ENCODE results near the gene TOPBP1.

The TOPBP1 gene

GRCh38 chr3:133633439-133633838 is 28.3 kb downstream of the TOPBP1 start:
- no peaks in the 10 kb centered on the region for H3K27me3 ChIP-seq (ENCODE audit: insufficient read depth, low read depth)
- no peak overlapping the region for H3K9ac ChIP-seq
- no peak for TF ChIP-seq CTCF (conservative IDR thresholded peaks at IDR 0.05; ENCODE audit: low read depth, low read length)
- no peaks in the 10 kb centered on the region for H4K20me1 ChIP-seq (ENCODE audit: insufficient read depth)
- no peak overlapping the region for H3K4me2 ChIP-seq
- peaks cover 7% of the 10 kb centered on the region for H3K4me1 ChIP-seq (ENCODE audit: low read depth, poor library complexity, severe bottlenecking)
- no peak overlapping the region for H3K27ac ChIP-seq
- H2AFZ ChIP-seq (ENCODE audit: low read depth), result no peak overlapping the region
- H3K36me3 ChIP-seq (ENCODE audit: insufficient read depth), result peaks cover 34% of the 10 kb centered on the region; the same call in 1 of the 2 replicates
- H3K4me3 ChIP-seq (IDR thresholded peaks at IDR 0.05; ENCODE audit: insufficient read depth, low read depth, low read length), result no peak overlapping the region
- peaks cover 4% of the 10 kb centered on the region; the same call in 1 of the 2 replicates for H3K79me2 ChIP-seq (ENCODE audit: insufficient read depth, low read depth)

GRCh38 chr3:133629146-133629545 is 32.6 kb downstream of the TOPBP1 start:
- H3K79me2 ChIP-seq (ENCODE audit: insufficient read depth, low read depth), result no peaks in the 10 kb centered on the region
- no peak for TF ChIP-seq CTCF (conservative IDR thresholded peaks at IDR 0.05; ENCODE audit: low read depth, low read length)
- peaks cover under 1% of the 10 kb centered on the region for H3K4me1 ChIP-seq (ENCODE audit: low read depth, poor library complexity, severe bottlenecking)
- H3K36me3 ChIP-seq (ENCODE audit: insufficient read depth), result peaks cover 22% of the 10 kb centered on the region; the same call in 1 of the 2 replicates
- peak overlapping the region; percentile 7; the same call in 1 of the 2 replicates for H3K27ac ChIP-seq
- H3K4me3 ChIP-seq (IDR thresholded peaks at IDR 0.05; ENCODE audit: insufficient read depth, low read depth, low read length), result no peak overlapping the region
- H3K4me2 ChIP-seq, result no peak overlapping the region
- H4K20me1 ChIP-seq (ENCODE audit: insufficient read depth), result no peaks in the 10 kb centered on the region
- H3K27me3 ChIP-seq (ENCODE audit: insufficient read depth, low read depth), result no peaks in the 10 kb centered on the region
- H3K9ac ChIP-seq, result no peak overlapping the region
- H2AFZ ChIP-seq (ENCODE audit: low read depth), result no peak overlapping the region

GRCh38 chr3:133627789-133628188 is 34.0 kb downstream of the TOPBP1 start:
- Histone ChIP-seq H3K27me3 (ENCODE audit: insufficient read depth, low read depth) (no peaks in the 10 kb centered on the region), H3K27ac (no peak overlapping the region), H2AFZ (ENCODE audit: low read depth) (no peak overlapping the region), H3K79me2 (ENCODE audit: insufficient read depth, low read depth) (no peaks in the 10 kb centered on the region), H3K9ac (no peak overlapping the region), H4K20me1 (ENCODE audit: insufficient read depth) (no peaks in the 10 kb centered on the region), H3K36me3 (ENCODE audit: insufficient read depth) (peaks cover 17% of the 10 kb centered on the region; the same call in 1 of the 2 replicates), H3K4me1 (ENCODE audit: low read depth, poor library complexity, severe bottlenecking) (no peaks in the 10 kb centered on the region), H3K4me2 (no peak overlapping the region), H3K4me3 (IDR thresholded peaks at IDR 0.05; ENCODE audit: insufficient read depth, low read depth, low read length) (no peak overlapping the region)
- TF ChIP-seq CTCF (conservative IDR thresholded peaks at IDR 0.05; ENCODE audit: low read depth, low read length), result no peak

GRCh38 chr3:133620066-133620784 is 41.5 kb downstream of the TOPBP1 start:
- peaks cover 8% of the 10 kb centered on the region; the same call in 1 of the 2 replicates for H3K36me3 ChIP-seq (ENCODE audit: insufficient read depth)
- no peak overlapping the region for H3K27ac ChIP-seq
- H3K4me2 ChIP-seq, result no peak overlapping the region

More at GRCh38 chr3:133620066-133620784, 41.5 kb downstream of the TOPBP1 start:
- H4K20me1 ChIP-seq (ENCODE audit: insufficient read depth), result no peaks in the 10 kb centered on the region
- no peak overlapping the region for H3K4me3 ChIP-seq (IDR thresholded peaks at IDR 0.05; ENCODE audit: insufficient read depth, low read depth, low read length)
- H3K9ac ChIP-seq, result no peak overlapping the region
- H3K27me3 ChIP-seq (ENCODE audit: insufficient read depth, low read depth), result no peaks in the 10 kb centered on the region
- no peak overlapping the region for H2AFZ ChIP-seq (ENCODE audit: low read depth)
- H3K79me2 ChIP-seq (ENCODE audit: insufficient read depth, low read depth), result no peaks in the 10 kb centered on the region
- H3K4me1 ChIP-seq (ENCODE audit: low read depth, poor library complexity, severe bottlenecking), result no peaks in the 10 kb centered on the region
- no peak for TF ChIP-seq CTCF (conservative IDR thresholded peaks at IDR 0.05; ENCODE audit: low read depth, low read length)
